ENCODE data around the gene DTX1.

DTX1 gene

GRCh38 chr12:113098441-113099028 is 42.0 kb downstream of the DTX1 start:
- CTCF ChIA-PET: interaction anchor here (0.6 to 1.4 kb wide), 4 partner anchors 9 to 106 kb away, joined by 3 to 4 read pairs (median 3); no protein-coding TSS in a partner anchor
- POLR2A ChIA-PET: no interaction called here
- TF ChIP-seq PKNOX1 (IDR thresholded peaks at IDR 0.05) (0 out of 2 replicates have a peak, but pooled peaks have one; percentile 7), ARNT (IDR thresholded peaks at IDR 0.05) (no peak)
- DNase-seq (ENCODE audit: extremely low spot score): peak; percentile 83

- CTCF ChIA-PET: interaction anchor here (0.6 to 1.0 kb wide), 2 partner anchors 97 to 106 kb away, joined by 3 to 6 read pairs; no protein-coding TSS in a partner anchor
These were observed 42.8 kb downstream of the DTX1 start for GRCh38 chr12:113099364-113099763.

GRCh38 chr12:113099764-113100163 is 43.2 kb downstream of the DTX1 start:
- TF ChIP-seq SP1 (IDR thresholded peaks at IDR 0.05): no peak
- TF ChIP-seq FOXK2 (IDR thresholded peaks at IDR 0.05): no peak
- DNase-seq (ENCODE audit: extremely low spot score): no peak
- ChIA-PET CTCF (interaction anchor here (1.0 kb wide), 1 partner anchor 107 kb away, joined by 6 read pairs; no protein-coding TSS in a partner anchor), POLR2A (no interaction called here)

More at GRCh38 chr12:113099364-113099763, 42.8 kb downstream of the DTX1 start:
- POLR2A ChIA-PET: no interaction called here
- no peak for DNase-seq (ENCODE audit: extremely low spot score)
- no peak for TF ChIP-seq SUZ12 (IDR thresholded peaks at IDR 0.05)
- no peak for TF ChIP-seq SP1 (IDR thresholded peaks at IDR 0.05)
- no peak for TF ChIP-seq L3MBTL2 (conservative IDR thresholded peaks at IDR 0.05)
- no peak for TF ChIP-seq HDGF (IDR thresholded peaks at IDR 0.05; ENCODE audit: borderline replicate concordance)
- no peak for TF ChIP-seq BHLHE40 (IDR thresholded peaks at IDR 0.05; ENCODE audit: borderline replicate concordance)
- TF ChIP-seq FOXM1 (IDR thresholded peaks at IDR 0.05; ENCODE audit: borderline replicate concordance): no peak
- no peak for TF ChIP-seq FOXK2 (IDR thresholded peaks at IDR 0.05)
- TF ChIP-seq ELF4 (IDR thresholded peaks at IDR 0.05): no peak

- no peak for DNase-seq (ENCODE audit: extremely low spot score)
- TF ChIP-seq HDGF (IDR thresholded peaks at IDR 0.05; ENCODE audit: borderline replicate concordance): no peak
- TF ChIP-seq NFRKB (IDR thresholded peaks at IDR 0.05): no peak
- TF ChIP-seq ZNF384 (IDR thresholded peaks at IDR 0.05): no peak
- no peak for TF ChIP-seq SP1 (IDR thresholded peaks at IDR 0.05)
- no peak for TF ChIP-seq SUZ12 (IDR thresholded peaks at IDR 0.05)
- ChIA-PET CTCF (no interaction called here), POLR2A (no interaction called here)
These were observed 45.2 kb downstream of the DTX1 start for GRCh38 chr12:113101751-113102150.

GRCh38 chr12:113102811-113103210 is 46.3 kb downstream of the DTX1 start:
- POLR2A ChIA-PET: no interaction called here
- TF ChIP-seq SUZ12 (IDR thresholded peaks at IDR 0.05) (no peak), FOXM1 (IDR thresholded peaks at IDR 0.05; ENCODE audit: borderline replicate concordance) (no peak), HDGF (IDR thresholded peaks at IDR 0.05; ENCODE audit: borderline replicate concordance) (no peak), NFRKB (IDR thresholded peaks at IDR 0.05) (no peak), L3MBTL2 (conservative IDR thresholded peaks at IDR 0.05) (no peak), LEF1 (IDR thresholded peaks at IDR 0.05; ENCODE audit: borderline replicate concordance) (no peak), BHLHE40 (IDR thresholded peaks at IDR 0.05; ENCODE audit: borderline replicate concordance) (no peak), CTBP1 (IDR thresholded peaks at IDR 0.05; ENCODE audit: borderline replicate concordance) (no peak), ARNT (IDR thresholded peaks at IDR 0.05) (no peak), SP1 (IDR thresholded peaks at IDR 0.05) (no peak), ELF4 (IDR thresholded peaks at IDR 0.05) (no peak), PKNOX1 (IDR thresholded peaks at IDR 0.05) (no peak), TARDBP (IDR thresholded peaks at IDR 0.05) (no peak), FOXA1 (IDR thresholded peaks at IDR 0.05) (no peak), ZNF384 (IDR thresholded peaks at IDR 0.05) (no peak), FOXK2 (IDR thresholded peaks at IDR 0.05) (no peak)
- DNase-seq (ENCODE audit: extremely low spot score): no peak
- CTCF ChIA-PET: no interaction called here

GRCh38 chr12:113103756-113104450 is 47.4 kb downstream of the DTX1 start:
- TF ChIP-seq PKNOX1 (IDR thresholded peaks at IDR 0.05) (peak; percentile 42; the same call in 1 of the 2 replicates), FOXM1 (IDR thresholded peaks at IDR 0.05; ENCODE audit: borderline replicate concordance) (no peak), LEF1 (IDR thresholded peaks at IDR 0.05; ENCODE audit: borderline replicate concordance) (no peak), CTBP1 (IDR thresholded peaks at IDR 0.05; ENCODE audit: borderline replicate concordance) (no peak)
- POLR2A ChIA-PET: no interaction called here
- DNase-seq (ENCODE audit: extremely low spot score): no peak
- CTCF ChIA-PET: interaction anchor here (0.6 kb wide), 2 partner anchors 51 to 71 kb away, joined by 3 to 5 read pairs; no protein-coding TSS in a partner anchor

GRCh38 chr12:113104953-113105510 is 48.5 kb downstream of the DTX1 start:
- ChIA-PET CTCF (no interaction called here), POLR2A (no interaction called here)
- DNase-seq (ENCODE audit: extremely low spot score): no peak
- TF ChIP-seq TARDBP (IDR thresholded peaks at IDR 0.05): no peak
- no peak for TF ChIP-seq SUZ12 (IDR thresholded peaks at IDR 0.05)
- no peak for TF ChIP-seq BHLHE40 (IDR thresholded peaks at IDR 0.05; ENCODE audit: borderline replicate concordance)
- no peak for TF ChIP-seq LEF1 (IDR thresholded peaks at IDR 0.05; ENCODE audit: borderline replicate concordance)
- no peak for TF ChIP-seq ARNT (IDR thresholded peaks at IDR 0.05)
- TF ChIP-seq HDGF (IDR thresholded peaks at IDR 0.05; ENCODE audit: borderline replicate concordance): no peak
- TF ChIP-seq NFRKB (IDR thresholded peaks at IDR 0.05): no peak
- no peak for TF ChIP-seq FOXA1 (IDR thresholded peaks at IDR 0.05)
- no peak for TF ChIP-seq SP1 (IDR thresholded peaks at IDR 0.05)
- no peak for TF ChIP-seq ZNF384 (IDR thresholded peaks at IDR 0.05)
- no peak for TF ChIP-seq PKNOX1 (IDR thresholded peaks at IDR 0.05)
- TF ChIP-seq ELF4 (IDR thresholded peaks at IDR 0.05): no peak
- TF ChIP-seq CTBP1 (IDR thresholded peaks at IDR 0.05; ENCODE audit: borderline replicate concordance): no peak
- TF ChIP-seq L3MBTL2 (conservative IDR thresholded peaks at IDR 0.05): no peak
